HL-60 (cell line): ENCODE measurements around the gene PSMD1.
A peak's percentile ranks its signal among the peaks of the same experiment; 100 is the strongest.

Source experiments
- DNase-seq, 2 experiments: peaks; one replicate each; pipeline ENCODE4 v3.0.0-alpha.2; 2010 to 2020; ENCODE audit warnings: low read depth in 1 of 2, low spot score in 1 of 2
- H3K27ac ChIP-seq: fragments of 250-450 bp; sonication (Bioruptor Pico); replicated peaks from 2 replicates; pipeline ENCODE4 v1.5.1; 2020; ENCODE audit warnings: mild to moderate bottlenecking, moderate library complexity
- H3K27me3 ChIP-seq: fragments of 250-450 bp; sonication (Bioruptor Pico); 2 replicates; pipeline ENCODE4 v1.5.1; 2021; ENCODE audit warnings: mild to moderate bottlenecking, moderate library complexity; ENCODE audit not compliant: insufficient read depth, poor library complexity, severe bottlenecking
- H3K4me3 ChIP-seq: replicated peaks from 2 replicates; pipeline ENCODE4 v1.5.1; 2011; ENCODE audit warnings: mild to moderate bottlenecking, control low read depth, low read length; ENCODE audit not compliant: insufficient read depth
- GABPA ChIP-seq: IDR thresholded peaks from 2 replicates; pipeline ENCODE4 v1.6.1; 2012; ENCODE audit warnings: low read depth
- POLR2AphosphoS5 ChIP-seq: IDR thresholded peaks from 2 replicates; pipeline ENCODE4 v1.6.1; 2012; ENCODE audit warnings: low read depth
- SPI1 ChIP-seq: IDR thresholded peaks from 2 replicates; pipeline ENCODE4 v1.6.1; 2012; ENCODE audit warnings: low read depth, mild to moderate bottlenecking, borderline replicate concordance
- TF ChIP-seq, protein P1 (sequence below): IDR thresholded peaks from one replicate; pipeline ENCODE4 v1.5.1; 2011; ENCODE audit warnings: low read length, control low read depth, inconsistent platforms; ENCODE audit not compliant: insufficient read depth
- TF ChIP-seq, protein P2 (sequence below): IDR thresholded peaks from 2 replicates; pipeline ENCODE4 v1.6.1; 2012; ENCODE audit warnings: low read depth; ENCODE audit not compliant: insufficient replicate concordance

PSMD1 gene

DNA sequence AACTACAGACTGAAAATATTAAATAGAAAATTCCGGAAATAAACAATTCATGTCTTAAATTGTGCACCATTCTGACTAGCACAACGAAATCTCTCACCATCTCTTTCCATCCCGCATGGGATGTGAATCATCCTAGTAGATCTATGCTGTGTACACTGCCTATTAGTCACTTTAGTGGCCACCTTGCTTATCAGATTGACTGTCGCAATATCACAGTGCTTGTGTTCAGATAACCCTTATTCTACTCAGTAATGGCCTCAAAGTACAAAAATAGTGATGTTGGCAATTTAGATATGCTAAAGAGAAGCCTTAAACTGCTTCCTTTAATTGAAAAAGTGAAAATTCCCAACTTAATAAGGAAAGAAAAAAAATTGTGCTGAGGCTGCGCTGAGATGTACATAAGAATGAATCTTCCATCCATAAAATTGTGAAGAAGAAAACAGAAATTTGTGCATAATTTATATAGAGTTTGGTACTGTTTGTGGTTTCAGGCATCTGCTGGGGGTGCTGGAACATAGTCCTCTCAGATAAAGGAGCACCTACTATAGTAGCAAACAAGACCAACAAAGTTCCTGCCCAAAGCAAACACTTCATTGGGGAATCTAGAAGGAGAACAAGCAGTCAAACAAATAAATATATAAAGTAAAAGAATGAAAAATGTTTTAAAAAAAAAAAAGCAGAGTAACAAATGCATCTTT lies 12.0 kb downstream of the PSMD1 start:
- no peak for DNase-seq
- no peak overlapping the region for H3K27ac ChIP-seq
- TF ChIP-seq GABPA (no peak), POLR2AphosphoS5 (no peak)
- TF ChIP-seq, protein P1, sequence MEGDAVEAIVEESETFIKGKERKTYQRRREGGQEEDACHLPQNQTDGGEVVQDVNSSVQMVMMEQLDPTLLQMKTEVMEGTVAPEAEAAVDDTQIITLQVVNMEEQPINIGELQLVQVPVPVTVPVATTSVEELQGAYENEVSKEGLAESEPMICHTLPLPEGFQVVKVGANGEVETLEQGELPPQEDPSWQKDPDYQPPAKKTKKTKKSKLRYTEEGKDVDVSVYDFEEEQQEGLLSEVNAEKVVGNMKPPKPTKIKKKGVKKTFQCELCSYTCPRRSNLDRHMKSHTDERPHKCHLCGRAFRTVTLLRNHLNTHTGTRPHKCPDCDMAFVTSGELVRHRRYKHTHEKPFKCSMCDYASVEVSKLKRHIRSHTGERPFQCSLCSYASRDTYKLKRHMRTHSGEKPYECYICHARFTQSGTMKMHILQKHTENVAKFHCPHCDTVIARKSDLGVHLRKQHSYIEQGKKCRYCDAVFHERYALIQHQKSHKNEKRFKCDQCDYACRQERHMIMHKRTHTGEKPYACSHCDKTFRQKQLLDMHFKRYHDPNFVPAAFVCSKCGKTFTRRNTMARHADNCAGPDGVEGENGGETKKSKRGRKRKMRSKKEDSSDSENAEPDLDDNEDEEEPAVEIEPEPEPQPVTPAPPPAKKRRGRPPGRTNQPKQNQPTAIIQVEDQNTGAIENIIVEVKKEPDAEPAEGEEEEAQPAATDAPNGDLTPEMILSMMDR, result no peak
- TF ChIP-seq, protein P2, sequence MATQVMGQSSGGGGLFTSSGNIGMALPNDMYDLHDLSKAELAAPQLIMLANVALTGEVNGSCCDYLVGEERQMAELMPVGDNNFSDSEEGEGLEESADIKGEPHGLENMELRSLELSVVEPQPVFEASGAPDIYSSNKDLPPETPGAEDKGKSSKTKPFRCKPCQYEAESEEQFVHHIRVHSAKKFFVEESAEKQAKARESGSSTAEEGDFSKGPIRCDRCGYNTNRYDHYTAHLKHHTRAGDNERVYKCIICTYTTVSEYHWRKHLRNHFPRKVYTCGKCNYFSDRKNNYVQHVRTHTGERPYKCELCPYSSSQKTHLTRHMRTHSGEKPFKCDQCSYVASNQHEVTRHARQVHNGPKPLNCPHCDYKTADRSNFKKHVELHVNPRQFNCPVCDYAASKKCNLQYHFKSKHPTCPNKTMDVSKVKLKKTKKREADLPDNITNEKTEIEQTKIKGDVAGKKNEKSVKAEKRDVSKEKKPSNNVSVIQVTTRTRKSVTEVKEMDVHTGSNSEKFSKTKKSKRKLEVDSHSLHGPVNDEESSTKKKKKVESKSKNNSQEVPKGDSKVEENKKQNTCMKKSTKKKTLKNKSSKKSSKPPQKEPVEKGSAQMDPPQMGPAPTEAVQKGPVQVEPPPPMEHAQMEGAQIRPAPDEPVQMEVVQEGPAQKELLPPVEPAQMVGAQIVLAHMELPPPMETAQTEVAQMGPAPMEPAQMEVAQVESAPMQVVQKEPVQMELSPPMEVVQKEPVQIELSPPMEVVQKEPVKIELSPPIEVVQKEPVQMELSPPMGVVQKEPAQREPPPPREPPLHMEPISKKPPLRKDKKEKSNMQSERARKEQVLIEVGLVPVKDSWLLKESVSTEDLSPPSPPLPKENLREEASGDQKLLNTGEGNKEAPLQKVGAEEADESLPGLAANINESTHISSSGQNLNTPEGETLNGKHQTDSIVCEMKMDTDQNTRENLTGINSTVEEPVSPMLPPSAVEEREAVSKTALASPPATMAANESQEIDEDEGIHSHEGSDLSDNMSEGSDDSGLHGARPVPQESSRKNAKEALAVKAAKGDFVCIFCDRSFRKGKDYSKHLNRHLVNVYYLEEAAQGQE, result no peak

DNA sequence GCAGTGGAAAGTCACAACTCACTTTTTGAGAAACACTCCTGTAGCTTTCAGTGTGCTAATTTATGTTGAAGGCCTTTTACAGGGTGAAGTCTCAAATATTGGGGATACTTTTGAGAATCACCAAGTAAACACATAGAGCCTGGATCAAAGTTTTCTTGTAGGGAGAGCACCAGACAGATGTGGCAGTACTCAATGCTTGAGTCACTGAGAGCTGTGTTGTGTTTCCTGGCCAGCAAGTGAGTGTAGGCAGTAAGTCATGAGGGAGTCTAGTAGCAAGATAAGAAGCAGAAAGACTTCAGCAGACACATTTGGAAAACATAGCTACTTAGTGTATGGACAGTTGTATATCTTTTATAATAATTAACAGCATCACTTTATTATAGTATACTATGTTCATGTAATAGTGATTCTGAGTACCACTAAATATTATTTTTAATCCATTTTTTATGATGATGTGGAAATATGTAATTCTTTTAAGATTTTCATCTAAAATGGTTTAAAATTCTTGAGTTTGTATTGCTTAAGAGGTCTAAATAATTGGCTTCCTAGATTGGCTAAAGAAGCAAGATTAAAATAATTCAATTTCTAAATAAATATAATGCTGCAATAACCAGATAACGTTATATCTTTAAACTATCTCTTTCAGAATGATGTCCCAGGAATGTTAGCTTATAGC lies 12.8 kb downstream of the PSMD1 start:
- Histone ChIP-seq H3K4me3 (no peak overlapping the region), H3K27me3 (no peaks in the 10 kb centered on the region), H3K27ac (no peak overlapping the region)
- TF ChIP-seq, protein P1, result no peak
- no peak for TF ChIP-seq SPI1
- TF ChIP-seq POLR2AphosphoS5, result no peak
- TF ChIP-seq, protein P2, result no peak
- TF ChIP-seq GABPA, result no peak
- no peak for DNase-seq

More for the DNA sequence above, 12.0 kb downstream of the PSMD1 start:
- no peak overlapping the region for H3K4me3 ChIP-seq
- H3K27me3 ChIP-seq, result no peaks in the 10 kb centered on the region

DNA sequence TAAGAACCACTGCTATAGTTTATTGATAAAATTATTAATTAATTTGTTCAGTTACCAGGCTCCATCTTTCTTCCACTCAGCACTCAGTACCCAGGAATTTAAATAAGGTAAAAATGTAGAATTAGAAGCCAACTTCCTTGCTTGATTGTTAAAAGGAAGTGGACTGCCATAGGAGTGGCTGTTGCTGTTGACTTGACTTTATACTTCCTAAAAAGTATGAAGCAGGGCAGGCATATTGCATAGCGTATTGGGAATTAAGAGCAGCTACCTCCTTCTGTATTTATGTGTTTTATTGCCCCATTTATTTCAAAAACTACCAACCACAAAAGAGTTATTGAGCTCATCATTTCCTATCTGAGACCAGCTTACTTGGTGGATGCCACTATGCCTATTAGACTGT lies 27.9 kb downstream of the PSMD1 start:
- H3K27me3 ChIP-seq, result no peaks in the 10 kb centered on the region
- no peak overlapping the region for H3K4me3 ChIP-seq
- peak in 1 of 2 experiments; percentile 45 for DNase-seq
- H3K27ac ChIP-seq, result no peak overlapping the region
- TF ChIP-seq, protein P1, result no peak
- TF ChIP-seq, protein P2, result no peak
- TF ChIP-seq GABPA, result no peak
- peak; percentile 76; the same call in 1 of the 2 replicates for TF ChIP-seq SPI1
